Measurements from ENCODE around the gene CNTNAP5.

CNTNAP5 gene

DNA sequence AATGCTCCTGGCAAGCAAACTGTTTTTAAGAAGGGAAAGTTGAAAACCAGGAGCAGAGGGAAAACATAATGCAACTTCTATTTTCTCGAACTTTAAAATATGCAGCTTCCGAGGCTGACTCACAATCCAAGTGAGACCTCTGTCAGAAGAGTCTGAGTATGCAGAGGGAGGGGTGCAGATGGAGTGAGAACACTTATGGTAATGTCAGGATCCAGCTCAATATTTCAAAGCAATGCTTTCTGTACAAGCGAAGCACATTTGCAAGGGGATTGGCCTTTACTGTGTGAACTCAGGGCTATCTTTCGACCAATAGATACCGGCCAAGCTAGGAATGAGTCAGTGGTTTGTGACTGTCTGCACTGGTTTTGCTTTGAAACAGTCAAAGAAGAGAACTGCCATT is 242.7 kb downstream of the CNTNAP5 start:
- in situ Hi-C loops (cut with HindIII; ENCODE audit: low sequenced_read_pairs), result loop anchor here (5.0 kb wide), 1 partner anchor 55 kb away; no protein-coding TSS in a partner anchor
- no peak for TF ChIP-seq CTCF (IDR thresholded peaks at IDR 0.05; ENCODE audit: low read depth, low read length, missing control alignments)
- no peak overlapping the region for H3K4me3 ChIP-seq (ENCODE audit: low read depth, low read length)
- no peak for DNase-seq (ENCODE audit: low read depth)

GRCh38 chr2:124269348-124269747 is 244.3 kb downstream of the CNTNAP5 start:
- no peak for TF ChIP-seq CTCF (IDR thresholded peaks at IDR 0.05; ENCODE audit: low read depth, low read length, missing control alignments)
- DNase-seq (ENCODE audit: low read depth), result no peak
- no peak overlapping the region for H3K4me3 ChIP-seq (ENCODE audit: low read depth, low read length)
- in situ Hi-C loops (cut with HindIII; ENCODE audit: low sequenced_read_pairs), result loop anchor here (5.0 kb wide), 1 partner anchor 53 kb away; no protein-coding TSS in a partner anchor

- TF ChIP-seq CTCF (IDR thresholded peaks at IDR 0.05; ENCODE audit: low read depth, low read length, missing control alignments), result no peak
- no peak overlapping the region for H3K4me3 ChIP-seq (ENCODE audit: low read depth, low read length)
- in situ Hi-C loops (cut with HindIII; ENCODE audit: low sequenced_read_pairs), result no loop called here
- DNase-seq (ENCODE audit: low read depth), result no peak
Measured at GRCh38 chr2:124272261-124272841, 247.3 kb downstream of the CNTNAP5 start.

GRCh38 chr2:124281541-124281940 is 256.5 kb downstream of the CNTNAP5 start:
- no peak for TF ChIP-seq CTCF (IDR thresholded peaks at IDR 0.05; ENCODE audit: low read depth, low read length, missing control alignments)
- in situ Hi-C loops (cut with HindIII; ENCODE audit: low sequenced_read_pairs), result no loop called here
- no peak for DNase-seq (ENCODE audit: low read depth)
- H3K4me3 ChIP-seq (ENCODE audit: low read depth, low read length), result no peak overlapping the region

- TF ChIP-seq CTCF (IDR thresholded peaks at IDR 0.05; ENCODE audit: low read depth, low read length, missing control alignments), result no peak
- in situ Hi-C loops (cut with HindIII; ENCODE audit: low sequenced_read_pairs), result no loop called here
- H3K4me3 ChIP-seq (ENCODE audit: low read depth, low read length), result no peak overlapping the region
- DNase-seq (ENCODE audit: low read depth), result no peak
Measured at GRCh38 chr2:124283096-124283495, 258.0 kb downstream of the CNTNAP5 start.

DNA sequence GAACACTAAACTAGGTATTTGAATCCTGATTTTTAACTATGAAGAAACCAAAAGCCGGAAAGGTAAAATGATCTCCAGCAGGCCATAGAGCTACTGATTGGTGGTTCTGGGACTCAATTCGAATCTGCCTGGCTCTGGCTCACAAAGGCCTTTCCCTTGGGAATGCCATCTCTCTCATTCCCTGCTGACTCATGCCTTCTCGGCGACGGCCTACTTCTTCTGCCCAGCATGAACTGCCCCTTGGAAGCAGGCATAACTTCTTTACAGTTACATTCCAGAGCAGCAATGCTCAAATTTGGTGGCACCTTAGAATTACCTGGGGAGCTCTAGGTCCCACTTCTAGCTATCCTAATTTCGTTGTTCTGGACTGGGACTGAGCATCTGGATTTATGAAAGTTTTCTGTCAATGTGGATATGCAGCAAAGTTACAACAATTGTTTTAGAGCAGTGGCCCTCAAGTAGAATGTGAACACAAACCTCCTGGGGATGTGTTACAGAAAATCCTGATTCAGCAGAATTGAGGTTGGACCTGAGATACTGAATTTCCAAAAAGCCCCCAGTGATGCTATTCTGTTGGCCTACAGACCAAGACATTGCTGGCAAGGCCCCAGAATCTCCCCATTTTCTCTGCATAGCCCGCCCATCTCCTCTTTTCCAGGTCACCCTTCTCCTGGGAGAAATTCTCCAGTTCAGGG is 261.1 kb downstream of the CNTNAP5 start:
- no peak for DNase-seq (ENCODE audit: low read depth)

More for the DNA sequence above, 261.1 kb downstream of the CNTNAP5 start:
- in situ Hi-C loops (cut with HindIII; ENCODE audit: low sequenced_read_pairs), result no loop called here
- TF ChIP-seq CTCF (IDR thresholded peaks at IDR 0.05; ENCODE audit: low read depth, low read length, missing control alignments), result no peak
- H3K4me3 ChIP-seq (ENCODE audit: low read depth, low read length), result no peak overlapping the region
